GM18498 (cell line): Measurements from ENCODE around the gene ZNF536.
"Not testable (repeated sequence)": the region's sequence is repeated elsewhere in the genome, so short reads cannot be mapped to it uniquely, and the experiment has no call there.

Source experiments
- ATAC-seq: cut with Tn5 transposase; IDR thresholded peaks from one replicate; pipeline ENCODE4 v1.9.1; 2021; ENCODE audit warnings: mild to moderate bottlenecking, moderate library complexity; ENCODE audit not compliant: unreplicated experiment

The ZNF536 gene

GRCh38 chr19:30443531-30444252, 71.5 kb downstream of the ZNF536 start:
- ATAC-seq, result no peak

DNA sequence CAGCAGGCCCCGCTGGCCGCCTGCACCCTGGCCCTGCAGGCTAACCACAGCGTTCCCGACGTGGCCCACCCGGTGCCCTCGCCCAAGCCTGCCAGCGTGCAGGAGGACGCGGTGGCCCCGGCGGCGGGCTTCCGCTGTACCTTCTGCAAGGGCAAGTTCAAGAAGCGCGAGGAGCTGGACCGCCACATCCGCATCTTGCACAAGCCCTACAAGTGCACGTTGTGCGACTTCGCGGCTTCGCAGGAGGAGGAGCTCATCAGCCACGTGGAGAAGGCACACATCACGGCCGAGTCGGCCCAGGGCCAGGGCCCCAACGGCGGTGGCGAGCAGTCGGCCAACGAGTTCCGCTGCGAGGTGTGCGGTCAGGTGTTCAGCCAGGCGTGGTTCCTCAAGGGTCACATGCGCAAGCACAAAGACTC, 72.1 kb downstream of the ZNF536 start:
- ATAC-seq, result no peak

DNA sequence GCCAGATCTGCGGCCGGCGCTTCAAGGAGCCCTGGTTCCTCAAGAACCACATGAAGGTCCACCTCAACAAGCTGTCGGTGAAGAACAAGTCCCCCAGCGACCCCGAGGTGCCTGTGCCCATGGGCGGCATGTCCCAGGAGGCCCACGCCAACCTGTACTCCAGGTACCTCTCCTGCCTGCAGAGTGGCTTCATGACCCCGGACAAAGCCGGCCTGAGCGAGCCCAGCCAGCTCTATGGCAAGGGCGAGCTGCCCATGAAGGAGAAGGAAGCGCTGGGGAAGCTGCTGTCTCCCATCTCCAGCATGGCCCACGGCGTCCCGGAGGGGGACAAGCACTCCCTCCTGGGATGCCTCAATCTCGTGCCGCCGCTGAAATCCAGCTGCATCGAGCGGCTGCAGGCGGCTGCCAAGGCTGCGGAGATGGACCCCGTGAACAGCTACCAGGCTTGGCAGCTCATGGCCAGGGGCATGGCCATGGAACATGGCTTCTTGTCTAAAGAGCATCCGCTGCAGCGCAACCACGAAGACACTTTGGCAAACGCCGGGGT, 72.6 kb downstream of the ZNF536 start:
- ATAC-seq, result no peak

DNA sequence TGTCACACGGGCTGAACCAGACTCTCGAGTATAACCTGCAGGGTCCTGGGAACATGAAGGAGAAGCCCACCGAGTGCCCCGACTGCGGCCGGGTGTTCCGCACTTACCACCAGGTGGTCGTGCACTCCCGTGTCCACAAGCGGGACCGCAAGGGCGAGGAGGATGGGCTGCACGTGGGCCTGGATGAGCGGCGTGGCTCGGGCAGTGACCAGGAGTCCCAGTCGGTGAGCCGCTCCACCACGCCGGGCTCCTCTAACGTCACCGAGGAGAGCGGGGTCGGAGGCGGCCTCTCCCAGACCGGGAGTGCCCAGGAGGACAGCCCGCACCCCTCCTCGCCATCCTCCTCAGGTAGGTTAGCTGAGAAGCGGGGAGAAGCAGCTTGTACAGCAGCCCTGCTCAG, 73.2 kb downstream of the ZNF536 start:
- no peak for ATAC-seq

- ATAC-seq, result not testable (repeated sequence)
Observed at GRCh38 chr19:30446120-30446519, 73.9 kb downstream of the ZNF536 start.

DNA sequence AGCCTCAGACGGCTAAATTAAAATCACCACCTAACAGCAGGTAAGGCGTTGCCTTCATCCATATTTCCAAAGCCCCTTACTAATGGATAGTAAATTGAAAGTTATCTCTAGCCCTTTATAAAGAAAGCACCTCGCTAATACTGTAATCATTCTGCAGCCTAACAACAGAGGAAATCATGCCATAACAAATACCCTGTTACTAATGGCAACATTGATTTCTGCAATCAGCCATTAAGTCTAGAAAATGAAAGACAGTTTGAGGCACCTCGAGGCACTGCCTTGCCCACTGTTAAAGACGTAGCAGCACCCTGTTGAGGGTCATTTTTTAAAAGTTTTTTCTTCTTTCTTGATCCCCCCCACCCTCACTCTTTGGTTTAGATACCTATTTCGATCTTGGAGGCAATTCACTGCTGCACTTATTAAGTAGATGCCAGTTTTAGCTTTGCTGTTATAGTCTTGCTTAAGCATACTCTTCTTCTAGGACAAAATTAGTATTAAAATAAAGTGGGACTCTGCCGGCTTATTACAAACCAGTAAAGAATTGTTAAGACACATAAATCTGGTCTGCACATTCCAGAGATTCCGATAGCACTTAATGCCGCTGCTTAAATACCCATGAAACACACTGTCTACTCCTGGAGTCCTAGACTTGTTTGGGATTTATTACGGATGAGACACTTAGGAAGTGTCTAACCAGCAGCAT, 74.8 kb downstream of the ZNF536 start:
- no peak for ATAC-seq

DNA sequence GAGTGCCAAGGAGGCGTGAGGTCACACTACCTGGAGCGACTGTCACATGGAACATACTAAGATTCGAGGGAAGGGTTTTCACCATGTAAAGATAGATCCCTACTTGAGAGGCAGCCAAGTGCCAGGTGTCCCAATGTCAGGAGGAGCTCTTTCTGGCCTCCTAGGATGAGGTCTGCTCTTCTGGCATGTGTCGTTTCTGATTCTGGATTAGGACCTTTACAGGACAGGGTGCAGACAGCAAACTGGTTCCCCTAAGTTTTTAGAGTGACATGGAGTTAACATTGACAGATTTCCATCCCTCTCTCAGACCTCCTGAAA, 75.3 kb downstream of the ZNF536 start:
- ATAC-seq, result no peak

- no peak for ATAC-seq
Observed at GRCh38 chr19:30448386-30449077, 76.3 kb downstream of the ZNF536 start.

- no peak for ATAC-seq
Observed at GRCh38 chr19:30449078-30449590, 77.0 kb downstream of the ZNF536 start.

DNA sequence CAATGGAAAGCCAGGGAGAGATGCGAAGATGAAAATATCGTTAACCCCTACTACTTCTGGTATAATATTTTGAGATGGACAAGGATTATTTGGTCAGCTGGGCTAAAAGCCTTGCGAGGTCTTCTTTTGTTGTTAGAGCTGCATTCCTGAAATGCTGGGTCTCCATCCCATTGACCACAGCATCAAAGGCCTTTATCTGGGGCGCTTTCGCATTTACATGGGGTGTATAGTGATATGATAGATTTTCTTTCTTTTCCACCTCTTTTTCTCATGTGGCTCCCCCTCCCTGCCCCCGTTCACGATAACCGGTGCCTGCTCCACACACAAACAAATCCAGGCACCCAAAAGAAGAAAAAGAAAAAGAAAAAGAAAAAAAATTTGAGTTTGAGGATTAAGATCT, 77.5 kb downstream of the ZNF536 start:
- no peak for ATAC-seq

DNA sequence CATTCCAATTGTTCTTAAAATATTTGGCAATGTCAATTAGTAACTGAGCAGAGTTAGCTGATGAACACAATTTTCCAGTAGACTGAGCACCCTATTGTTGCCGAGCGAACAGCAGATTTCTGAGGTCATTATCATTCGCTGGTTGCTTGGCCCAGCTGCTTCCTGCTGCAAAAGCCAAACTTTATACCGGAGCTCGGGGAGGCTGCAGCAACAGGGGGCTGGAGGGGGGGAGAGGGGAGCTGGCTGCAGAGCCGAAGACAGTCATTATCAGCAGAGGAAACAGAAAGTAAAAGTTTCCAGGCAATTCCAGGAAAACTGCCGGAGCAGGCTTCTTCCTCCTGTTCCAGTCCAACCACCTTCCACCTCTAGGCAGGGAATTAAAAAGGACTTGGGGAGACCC, 77.9 kb downstream of the ZNF536 start:
- no peak for ATAC-seq

DNA sequence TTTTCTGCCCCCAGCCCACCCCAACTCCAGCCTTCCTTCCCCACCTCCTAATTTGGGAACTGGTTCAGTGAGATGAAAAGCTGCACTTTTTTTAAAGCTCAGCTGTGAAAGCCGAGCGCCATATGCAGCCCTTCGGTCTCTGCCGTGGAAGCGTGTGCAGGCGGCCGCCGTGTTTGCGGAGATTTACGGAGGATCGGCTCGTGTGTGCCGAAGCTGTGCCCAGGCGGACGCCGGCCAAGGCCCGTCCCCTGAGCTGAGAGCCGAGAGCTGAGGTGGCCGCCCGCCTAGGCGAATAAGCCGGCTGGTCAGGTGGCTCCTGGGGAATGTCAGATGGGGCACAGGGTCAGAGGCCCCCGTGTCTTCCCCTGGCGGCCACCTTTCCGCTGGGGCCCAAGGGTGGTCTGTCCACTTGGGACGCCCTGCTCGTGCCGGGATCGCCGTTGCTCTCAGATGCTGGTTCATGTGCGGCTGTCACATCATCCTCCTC, 78.7 kb downstream of the ZNF536 start:
- ATAC-seq, result no peak

- ATAC-seq, result no peak
Observed at GRCh38 chr19:30452931-30453330, 80.7 kb downstream of the ZNF536 start.

- ATAC-seq, result no peak
Observed at GRCh38 chr19:30453743-30454142, 81.6 kb downstream of the ZNF536 start.

GRCh38 chr19:30455881-30456280, 83.7 kb downstream of the ZNF536 start:
- no peak for ATAC-seq

- ATAC-seq, result no peak
Observed at GRCh38 chr19:30457484-30457883, 85.3 kb downstream of the ZNF536 start.

DNA sequence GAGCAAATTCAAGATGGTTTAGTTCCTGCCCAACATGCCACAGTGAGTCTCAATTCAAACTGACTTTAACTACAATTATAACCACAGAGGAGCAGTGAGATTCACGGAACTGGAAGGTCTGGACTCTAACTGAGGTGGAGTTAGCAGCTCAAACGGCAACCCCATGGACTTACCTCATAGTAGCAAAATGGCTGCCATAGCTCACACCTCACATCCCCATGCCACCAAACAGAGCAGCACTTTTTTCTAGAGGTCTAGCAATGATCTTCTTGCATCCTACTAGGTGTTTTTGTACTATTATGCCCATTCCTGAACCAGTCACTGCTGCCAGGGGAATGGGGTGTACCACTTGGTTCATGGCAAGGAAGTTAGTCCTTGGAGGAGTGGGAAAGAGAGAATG, 87.7 kb downstream of the ZNF536 start:
- ATAC-seq, result no peak

- no peak for ATAC-seq
Observed at GRCh38 chr19:30464162-30464561, 92.0 kb downstream of the ZNF536 start.

DNA sequence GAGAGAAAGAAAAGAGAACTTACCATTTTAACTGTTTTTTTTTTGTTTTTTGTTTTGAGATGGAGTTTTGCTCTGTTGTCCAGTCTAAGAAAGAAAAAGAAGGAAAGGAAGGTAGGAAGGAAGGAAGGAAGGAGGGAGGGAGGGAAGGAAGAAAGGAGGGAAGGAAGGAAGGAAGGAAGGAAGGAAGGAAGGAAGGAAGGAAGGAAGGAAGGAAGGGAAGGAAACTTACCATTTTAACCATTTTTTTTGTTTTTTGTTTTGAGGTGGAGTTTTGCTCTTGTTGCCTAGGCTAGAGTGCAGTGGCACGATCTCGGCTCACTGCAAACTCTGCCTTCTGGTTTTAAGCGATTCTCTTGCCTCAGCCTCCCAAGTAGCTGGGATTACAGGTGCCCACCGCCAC, 94.4 kb downstream of the ZNF536 start:
- ATAC-seq, result not testable (repeated sequence)

GRCh38 chr19:30467239-30467638, 95.1 kb downstream of the ZNF536 start:
- no peak for ATAC-seq

GRCh38 chr19:30469774-30470173, 97.6 kb downstream of the ZNF536 start:
- ATAC-seq, result no peak
